GM19455 (cell line): Measurements from ENCODE around the gene GPR183.
A peak's percentile ranks its signal among the peaks of the same experiment; 100 is the strongest.

ENCODE experiments used
- ATAC-seq: cut with Tn5 transposase; IDR thresholded peaks from one replicate; pipeline ENCODE4 v1.9.1; 2021; ENCODE audit not compliant: unreplicated experiment

The GPR183 gene

DNA sequence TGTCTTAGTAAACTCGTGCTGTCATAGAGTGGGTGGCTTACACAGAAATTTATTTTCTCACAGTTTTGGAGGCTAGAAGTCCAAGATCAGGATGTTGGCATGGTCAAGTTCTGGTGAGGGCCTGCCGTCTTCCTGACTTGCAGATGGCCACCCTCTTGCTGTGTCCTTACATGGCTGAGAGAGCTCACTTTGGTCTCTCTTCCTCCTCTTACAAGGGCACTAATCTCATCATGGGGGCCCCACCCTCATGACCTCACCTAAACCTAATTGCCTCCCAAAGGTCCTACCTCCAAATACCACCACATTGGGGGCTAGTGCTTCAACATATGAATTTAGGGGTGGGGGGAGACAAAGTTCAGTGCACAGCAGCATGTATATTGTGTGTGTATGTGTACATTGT is 34.7 kb downstream of the GPR183 start:
- ATAC-seq, result no peak

DNA sequence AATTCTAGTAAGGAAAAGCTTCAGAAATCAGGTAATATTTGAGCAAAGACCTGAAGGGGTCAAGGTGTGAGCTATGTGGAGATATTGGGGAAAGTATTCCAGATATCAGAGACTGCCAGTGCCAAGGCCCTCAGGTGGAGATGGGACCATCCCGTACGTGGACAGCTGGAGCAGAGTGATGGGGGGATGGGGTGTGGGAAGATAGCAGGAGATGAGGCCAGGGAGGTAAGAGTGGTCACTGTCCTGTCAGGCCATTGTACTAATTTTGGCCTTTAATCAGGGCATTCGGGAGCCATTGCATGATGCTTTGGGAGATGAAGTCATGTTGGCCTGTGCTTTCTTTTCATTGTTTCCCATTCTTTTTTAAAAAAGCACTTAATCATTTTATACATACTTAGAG is 36.0 kb downstream of the GPR183 start:
- ATAC-seq, result no peak

DNA sequence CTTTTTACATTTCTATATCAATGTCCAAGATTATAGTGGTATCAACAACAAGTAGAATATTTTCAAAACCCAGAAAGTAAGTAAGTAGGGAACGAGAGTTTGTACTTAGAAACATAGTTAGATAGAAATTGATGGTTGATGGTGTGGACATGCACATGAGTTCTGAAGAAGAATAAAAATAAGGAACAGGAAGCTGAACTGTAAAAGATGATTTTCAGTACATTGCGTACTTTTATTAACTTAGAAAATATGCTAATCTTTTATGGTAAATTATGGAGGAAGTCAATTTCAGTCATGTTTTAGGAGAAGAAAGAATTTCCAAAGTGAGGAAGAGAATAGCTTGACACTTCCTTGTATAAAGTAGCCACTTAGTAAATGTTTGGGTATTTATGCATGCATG is 36.7 kb downstream of the GPR183 start:
- ATAC-seq, result no peak

DNA sequence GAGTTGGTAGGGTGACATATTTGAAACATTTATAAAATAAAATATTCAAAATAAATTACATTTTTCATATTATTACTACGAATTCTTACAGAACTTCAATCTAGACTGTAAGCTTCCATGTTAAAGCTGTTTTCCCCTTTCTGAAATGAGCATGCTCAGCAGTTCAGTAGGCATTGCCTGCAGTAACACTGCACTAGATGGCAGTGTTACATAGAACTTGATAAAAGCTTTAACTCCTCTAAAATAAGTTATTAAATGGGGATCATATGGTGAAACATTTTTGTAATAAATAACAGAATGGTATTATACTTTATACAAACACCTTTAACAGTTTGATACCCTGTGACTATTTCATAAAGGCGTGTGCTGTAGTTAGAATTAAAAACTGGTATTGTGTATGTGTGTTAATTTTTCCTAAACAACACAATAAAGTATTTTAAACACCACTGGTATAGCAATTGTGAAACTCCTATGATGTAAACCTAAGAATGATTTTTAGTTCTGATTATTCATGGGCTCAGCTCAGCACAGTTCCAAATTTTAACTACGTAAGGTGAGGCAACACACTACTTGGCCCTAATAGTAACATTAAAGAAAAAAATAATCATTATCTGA is 37.5 kb downstream of the GPR183 start:
- peak; percentile 82 for ATAC-seq

DNA sequence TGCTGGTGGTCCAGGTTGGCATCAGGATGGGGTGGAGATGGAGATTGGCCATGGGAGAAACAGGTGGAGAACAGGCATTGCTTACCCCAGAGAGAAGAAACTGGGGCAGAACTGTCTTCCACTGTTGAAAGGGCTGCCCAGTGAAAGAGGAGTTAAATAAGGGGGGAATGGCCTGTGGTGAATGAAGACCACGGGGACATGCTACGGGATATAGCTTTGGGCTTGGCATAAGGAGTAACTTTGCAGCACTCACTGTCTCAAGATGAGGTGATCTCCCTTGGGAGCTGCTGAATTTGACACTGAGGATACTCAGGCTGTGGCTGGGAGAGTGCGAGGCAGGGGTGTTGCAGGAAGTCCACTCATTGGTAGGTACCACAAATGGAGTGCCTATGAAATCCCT is 38.4 kb downstream of the GPR183 start:
- ATAC-seq, result no peak

DNA sequence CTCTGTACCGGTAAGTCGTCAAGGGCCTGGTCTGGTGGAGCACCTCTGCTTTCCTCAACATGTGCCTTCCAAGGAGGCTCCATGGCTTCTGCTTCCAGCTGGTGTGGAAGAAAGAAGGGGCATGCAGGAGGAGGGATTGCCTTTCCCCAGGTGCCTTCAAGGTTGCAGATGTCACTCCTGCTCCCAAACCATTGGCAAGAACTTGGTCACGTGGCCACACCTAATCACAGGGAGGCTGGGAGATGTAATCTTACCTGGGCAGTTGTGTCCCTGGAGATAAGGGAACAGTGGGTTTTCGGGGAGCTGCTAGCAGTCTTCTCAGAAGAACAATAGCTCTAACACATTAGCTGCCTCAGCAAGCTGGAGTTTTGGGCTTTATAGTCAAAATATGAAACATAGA is 39.3 kb downstream of the GPR183 start:
- ATAC-seq, result no peak

DNA sequence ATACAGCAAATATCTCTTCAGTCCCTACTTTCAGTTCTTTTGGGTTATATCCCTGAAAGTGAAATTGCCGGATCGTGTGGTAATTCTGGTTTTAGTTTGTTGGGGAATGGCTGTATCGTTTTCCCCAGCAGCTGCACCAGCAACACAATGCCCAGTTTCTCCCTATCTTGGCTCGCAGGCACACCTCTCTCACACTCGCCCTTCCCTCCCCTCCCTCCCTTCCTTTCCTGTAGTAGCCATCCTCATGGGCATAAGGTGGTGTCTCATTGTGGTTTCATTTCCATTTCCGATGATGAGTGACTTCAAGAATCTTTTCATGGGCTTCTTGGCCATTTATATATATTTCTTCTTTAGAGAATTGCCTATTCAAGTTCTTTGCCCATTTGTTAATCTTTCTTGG is 40.4 kb downstream of the GPR183 start:
- no peak for ATAC-seq

DNA sequence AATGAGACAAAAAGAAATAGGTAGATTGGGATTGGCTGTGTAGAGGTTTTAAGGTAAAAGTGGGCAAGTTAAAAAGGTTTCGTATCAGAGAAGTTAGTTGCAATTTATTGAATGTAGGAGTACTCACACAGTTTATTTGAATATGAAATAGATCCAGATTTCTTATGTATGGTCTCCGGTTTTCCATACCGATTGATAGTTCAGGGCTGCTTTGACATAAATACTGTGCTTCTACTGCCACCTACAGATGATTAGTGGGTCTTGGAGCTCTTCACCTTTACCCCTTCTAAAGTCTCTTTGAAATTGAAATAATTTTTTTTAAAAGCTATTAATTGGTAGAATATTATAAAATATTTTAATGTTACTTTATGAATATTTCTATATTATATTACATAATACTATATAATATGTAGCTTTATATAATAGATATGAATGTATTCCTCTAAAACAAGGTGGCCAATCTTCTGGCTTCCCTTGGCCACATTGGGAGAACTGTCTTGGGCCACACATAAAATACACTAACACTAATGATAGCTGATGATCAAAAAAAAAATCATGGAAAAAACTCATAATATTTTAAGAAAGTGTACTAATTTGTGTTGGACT is 41.3 kb downstream of the GPR183 start:
- no peak for ATAC-seq

DNA sequence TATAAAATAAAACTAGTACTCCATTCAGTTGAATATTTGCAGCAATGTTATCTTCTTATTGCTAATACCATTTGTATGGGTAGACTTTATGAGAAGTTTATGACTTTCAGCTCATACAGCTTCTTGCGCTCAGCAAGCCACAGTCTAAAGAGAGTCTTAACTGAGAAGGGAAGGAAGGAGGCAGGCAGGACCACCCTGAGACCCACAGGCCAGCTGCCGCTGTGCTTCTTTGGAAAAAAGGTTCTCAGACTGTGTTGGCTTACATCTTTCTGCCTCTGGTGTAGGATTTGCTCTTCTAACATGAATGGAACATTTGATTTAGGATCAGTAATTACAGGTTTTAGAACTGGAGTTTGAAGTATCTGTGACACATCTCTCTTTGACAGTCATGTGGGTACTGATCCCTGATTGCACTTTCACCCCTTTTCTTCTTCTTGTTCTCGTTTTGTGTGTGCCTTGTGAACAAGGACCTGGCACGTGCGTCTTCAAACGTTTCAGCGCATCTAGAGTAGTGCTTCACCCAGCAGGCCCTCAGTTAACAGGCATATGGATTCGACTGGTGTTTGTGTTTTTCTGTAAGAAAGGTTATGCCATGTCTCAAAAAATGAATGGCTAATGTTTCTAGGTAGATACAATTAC is 41.9 kb downstream of the GPR183 start:
- no peak for ATAC-seq

DNA sequence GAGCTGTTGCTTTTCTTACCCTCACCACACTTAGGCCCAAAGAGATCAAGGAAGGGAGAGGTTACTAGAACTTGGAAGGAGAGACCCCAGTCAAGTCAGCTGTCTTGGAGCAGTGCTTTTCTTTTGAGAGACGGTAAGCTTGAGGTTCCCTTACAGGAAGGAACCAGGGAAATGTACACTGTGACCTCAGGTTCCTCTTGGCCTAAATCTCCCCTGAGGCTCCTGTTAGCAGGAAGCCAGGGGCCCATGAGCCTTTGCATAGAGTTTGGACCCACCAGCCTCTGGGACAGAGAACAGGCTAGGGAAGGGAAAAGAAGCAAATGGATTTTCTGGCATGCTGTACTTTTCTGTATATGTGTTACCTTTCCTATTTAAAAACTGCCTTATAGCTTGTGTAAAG is 43.1 kb downstream of the GPR183 start:
- no peak for ATAC-seq

DNA sequence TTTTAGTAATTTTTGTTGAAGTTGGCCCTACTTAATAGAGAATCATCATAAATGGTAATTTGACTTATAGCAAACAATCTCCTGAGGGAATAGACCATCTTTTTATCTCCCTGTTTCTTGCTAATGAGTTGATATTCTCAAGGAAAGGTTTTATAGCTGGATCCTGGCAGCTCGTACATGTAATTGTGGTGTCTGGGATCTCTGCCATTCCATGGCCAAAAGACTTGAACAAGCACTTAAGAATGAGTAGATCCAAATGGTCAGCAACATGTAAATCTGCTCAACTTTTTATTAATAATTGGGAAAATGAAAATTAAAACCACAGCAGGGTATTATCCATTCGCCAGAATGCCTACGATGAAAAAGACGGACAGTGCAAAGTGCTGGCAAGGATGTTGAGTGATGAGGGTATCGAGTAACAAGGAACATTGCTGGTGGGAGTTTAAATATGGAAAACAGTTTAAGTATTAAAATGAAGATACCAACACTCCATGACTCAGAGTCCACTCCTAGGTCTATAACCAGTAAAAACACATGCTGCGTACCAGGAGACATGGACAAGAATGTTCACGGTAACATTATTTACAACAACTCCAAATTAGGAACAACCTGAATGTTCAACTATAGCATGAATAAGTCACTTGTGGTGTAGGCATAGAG is 43.9 kb downstream of the GPR183 start:
- no peak for ATAC-seq

DNA sequence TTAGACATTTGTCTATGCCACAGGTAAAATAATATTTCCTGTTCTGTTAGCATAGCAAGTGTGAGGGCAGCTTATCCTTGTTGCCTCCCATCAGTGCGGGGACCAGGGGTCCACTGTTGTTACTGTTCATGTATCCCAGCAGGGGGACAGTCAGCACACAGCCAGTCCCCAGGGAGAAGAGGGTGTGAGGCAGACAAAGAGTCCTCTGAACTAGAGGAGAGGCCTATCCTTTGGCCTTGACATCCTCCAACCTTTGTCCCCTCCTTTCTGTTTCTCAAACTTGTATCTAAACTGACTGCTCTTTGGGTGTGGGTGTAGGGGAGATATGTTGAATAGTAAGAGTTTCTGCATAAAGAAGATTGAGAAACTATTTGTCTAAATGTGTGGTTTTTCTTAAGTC is 46.1 kb downstream of the GPR183 start:
- ATAC-seq, result no peak

DNA sequence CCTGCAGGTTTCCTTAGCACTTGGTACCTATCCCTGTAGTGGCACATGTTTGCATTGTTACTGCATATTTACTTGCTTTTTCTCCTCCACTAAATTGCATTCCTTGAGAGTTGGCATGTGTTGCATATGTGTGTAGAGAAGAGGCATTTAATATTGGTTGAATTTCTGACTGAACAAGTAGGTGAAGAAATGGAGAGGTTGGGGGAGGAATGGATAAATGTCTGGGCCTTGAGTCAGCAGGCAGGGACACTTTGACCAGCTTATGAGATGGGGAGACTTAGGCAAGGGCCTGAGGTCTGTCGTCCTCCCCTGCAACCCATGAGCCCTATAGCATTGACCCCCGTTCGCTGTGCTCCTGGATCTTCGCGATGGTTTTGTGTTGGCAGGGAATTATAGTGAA is 47.0 kb downstream of the GPR183 start:
- no peak for ATAC-seq

DNA sequence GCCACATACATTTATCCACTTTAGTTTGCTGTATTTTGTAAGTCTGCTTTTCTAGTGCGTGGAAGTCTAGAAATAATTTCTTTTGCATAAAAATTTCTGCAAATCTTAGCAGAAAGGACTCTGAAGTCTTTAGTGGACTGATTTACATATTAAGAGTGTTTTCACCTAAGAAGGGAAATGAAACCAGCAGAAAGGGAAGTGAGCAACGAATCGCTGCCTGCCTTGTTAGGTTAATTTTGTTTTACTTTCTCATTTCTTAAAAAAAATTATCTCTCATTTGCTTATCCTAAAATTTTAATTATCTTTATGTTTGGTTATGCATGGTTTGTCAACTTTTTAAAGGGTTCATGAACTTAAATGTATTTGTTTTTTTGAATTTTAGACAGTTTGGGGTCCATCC is 48.3 kb downstream of the GPR183 start:
- ATAC-seq, result peak; percentile 59

DNA sequence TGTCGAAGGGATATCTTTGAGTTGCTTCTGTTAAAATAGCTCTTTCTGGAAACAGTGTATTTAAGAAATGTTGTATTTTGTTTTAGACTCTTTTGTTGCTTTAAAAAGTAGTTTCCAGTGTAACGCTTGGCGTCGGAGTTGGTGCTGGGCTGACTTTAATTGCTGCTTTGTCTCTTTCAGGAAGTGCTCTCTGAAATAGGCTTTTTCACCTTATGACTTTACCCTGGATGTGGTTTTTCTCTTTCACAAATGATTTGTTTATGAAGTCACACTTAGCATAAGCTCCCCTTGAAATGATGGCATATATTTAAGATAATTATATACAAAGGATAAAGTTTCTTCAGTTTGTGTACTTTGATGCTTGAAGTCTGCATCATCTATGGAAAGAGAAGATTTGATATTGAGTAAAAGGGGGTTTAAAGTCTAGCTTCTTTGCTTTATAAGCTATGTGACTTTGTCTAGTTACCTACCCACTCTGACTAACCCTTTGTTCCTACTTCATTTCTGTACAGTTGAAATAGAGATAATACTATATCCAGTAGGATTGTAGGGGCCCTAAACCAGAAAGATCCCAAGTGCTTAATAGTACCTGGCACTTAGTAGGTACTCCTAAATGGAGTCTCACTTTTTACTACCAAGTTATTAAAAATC is 48.9 kb downstream of the GPR183 start, which contains the start of gene GPR18:
TSS of gene GPR18 (minus strand) at position 170 of the 651 bp plus-strand sequence. CDS start 2,507 bp downstream, outside the sequence.
- peak; percentile 78 for ATAC-seq

DNA sequence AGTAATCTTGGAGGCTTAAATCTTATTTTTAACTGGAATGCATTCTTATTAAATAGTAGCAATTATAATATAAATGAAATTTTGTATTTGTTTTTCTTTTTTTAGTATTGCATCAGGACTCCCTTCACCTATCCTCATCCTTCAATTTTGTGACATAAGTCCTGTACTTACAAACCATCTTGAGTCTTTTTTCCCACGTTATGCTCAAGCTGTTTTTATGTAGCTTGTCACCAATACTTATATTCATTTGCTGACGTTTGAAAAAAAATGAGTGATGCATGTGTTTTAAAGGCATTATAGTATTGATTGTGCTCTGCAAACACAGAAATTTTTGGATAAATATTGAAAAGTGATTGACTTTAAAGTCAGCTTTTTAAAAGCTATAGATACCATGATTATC is 49.9 kb downstream of the GPR183 start:
- ATAC-seq, result no peak

DNA sequence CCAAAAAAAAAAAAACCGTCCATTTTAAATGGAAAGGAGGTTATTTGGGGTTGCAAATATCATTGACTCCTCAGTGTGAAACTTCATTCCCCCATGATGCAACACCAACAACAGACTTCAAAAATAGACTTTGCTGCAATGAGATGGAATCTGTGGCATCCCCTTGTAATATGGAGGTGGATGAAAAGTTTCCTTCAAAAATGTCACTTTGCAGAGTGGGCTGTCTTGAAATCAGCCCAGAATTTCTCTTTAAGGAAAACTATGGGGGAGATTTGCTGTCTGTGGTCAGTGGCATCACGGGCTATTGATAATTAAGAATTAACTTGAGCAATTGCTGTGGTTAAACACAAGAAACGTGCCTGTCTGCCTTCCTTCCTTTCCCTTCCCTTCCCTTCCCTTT is 50.5 kb downstream of the GPR183 start:
- no peak for ATAC-seq

DNA sequence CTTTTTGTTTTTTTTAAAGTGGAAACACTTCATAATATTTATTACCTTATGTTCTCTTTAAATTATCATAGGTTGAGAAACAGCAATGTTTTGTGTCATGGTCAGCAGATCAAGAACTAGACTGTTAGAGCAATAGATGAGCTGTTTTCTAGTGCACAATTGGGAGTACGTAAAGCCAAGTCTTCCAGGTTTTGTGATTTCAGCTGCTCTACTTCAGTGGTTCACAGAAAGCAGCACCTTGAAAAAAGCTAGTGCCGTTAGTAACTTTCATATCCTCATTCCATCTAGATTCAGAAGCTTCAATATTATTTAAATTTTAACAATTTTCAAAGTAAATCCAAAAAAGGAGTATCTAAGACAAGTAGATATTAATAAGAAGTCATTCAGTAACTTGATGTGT is 50.9 kb downstream of the GPR183 start:
- ATAC-seq, result no peak

DNA sequence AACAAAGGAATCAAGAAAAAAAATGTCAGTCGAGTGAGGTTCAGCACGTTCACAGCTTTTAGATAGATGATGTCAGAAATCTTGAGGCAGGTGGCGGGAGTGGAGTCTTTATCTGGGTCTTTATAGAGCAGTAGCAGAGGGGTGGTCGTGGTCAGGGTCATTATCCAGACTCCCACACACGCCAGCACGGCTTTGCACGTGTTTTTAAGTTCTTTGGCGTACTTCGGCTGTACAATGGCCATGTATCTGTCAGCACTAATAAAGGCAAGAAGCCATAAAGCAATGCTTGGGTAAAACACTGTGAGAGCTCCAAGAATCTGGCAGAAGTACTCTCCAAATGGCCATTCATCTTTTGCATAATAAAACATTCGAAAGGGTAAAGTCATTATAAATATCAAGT is 51.9 kb downstream of the GPR183 start:
- no peak for ATAC-seq

DNA sequence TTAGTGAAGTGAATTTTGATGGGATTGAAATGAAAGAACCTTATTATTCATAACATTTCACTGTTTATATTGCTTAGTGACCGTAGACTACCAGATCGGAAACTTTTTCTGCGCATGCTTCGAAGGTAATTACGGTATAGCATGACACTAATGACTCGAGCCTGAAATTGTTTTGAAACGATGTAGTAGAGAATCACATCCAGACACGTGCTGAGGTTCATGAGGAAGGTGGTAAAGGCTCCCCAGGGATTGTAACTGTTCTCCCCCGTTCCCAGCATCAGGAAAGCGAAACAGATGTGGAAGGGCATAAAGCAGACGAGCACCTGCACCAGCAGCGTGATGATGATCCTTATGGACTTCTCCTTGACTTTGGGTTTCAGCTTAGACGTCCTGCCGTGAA is 52.4 kb downstream of the GPR183 start:
- ATAC-seq, result no peak

DNA sequence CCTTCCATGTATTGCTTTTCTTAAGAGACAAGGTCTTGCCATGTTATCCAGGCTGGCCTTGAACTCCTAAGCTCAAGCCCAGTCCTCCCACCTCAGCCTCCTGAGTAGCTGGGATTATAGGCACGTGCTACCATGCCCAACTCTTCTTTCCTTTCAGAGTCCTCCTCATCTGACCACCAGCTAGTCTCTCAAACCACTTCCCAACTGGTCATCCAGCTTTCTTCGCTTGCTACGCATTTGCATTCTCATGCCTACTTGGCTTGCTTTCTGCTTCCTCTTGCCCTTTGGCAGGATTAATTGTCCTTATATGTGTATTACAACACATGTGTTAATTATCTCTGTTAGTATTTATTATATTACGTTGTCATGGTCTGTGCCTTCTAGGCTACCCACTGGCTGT is 55.3 kb downstream of the GPR183 start:
- ATAC-seq, result no peak
